Subcutaneous abdominal adipose tissue (tissue), 5 donors: ENCODE results near the gene LLPH.
A peak's percentile ranks its signal among the peaks of the same experiment; 100 is the strongest.
"Not testable (repeated sequence)": the region's sequence is repeated elsewhere in the genome, so short reads cannot be mapped to it uniquely, and the experiment has no call there.

Experiments
- H3K27ac ChIP-seq: one replicate; pipeline ENCODE4 v1.7.0; 2013; ENCODE audit warnings: low read depth, mild to moderate bottlenecking, inconsistent platforms, low read length, moderate library complexity
- H3K27me3 ChIP-seq, 5 donors: one replicate each; pipeline ENCODE4 v1.7.0; 2013; ENCODE audit warnings: low read length in 5 of 5, inconsistent platforms in 1 of 5; ENCODE audit not compliant: control insufficient read depth in 5 of 5, insufficient read depth in 4 of 5
- H3K36me3 ChIP-seq, 5 donors: one replicate each; pipeline ENCODE4 v1.7.0; 2013; ENCODE audit warnings: low read length in 5 of 5; ENCODE audit not compliant: control insufficient read depth in 5 of 5, insufficient read depth in 5 of 5
- H3K4me1 ChIP-seq, 5 donors: one replicate each; pipeline ENCODE4 v1.7.0; 2013; ENCODE audit warnings: low read length in 5 of 5, mild to moderate bottlenecking in 3 of 5, moderate library complexity in 1 of 5; ENCODE audit not compliant: control insufficient read depth in 5 of 5, insufficient read depth in 5 of 5
- H3K4me3 ChIP-seq, 5 donors: one replicate each; pipeline ENCODE4 v1.7.0; 2013; ENCODE audit warnings: low read length in 5 of 5, low read depth in 1 of 5
- H3K9ac ChIP-seq, 5 donors: one replicate each; pipeline ENCODE4 v1.7.0; 2013; ENCODE audit warnings: low read length in 5 of 5, mild to moderate bottlenecking in 4 of 5, moderate library complexity in 3 of 5
- H3K9me3 ChIP-seq, 5 donors: one replicate each; pipeline ENCODE4 v1.7.0; 2013; ENCODE audit warnings: low read length in 5 of 5; ENCODE audit not compliant: control insufficient read depth in 5 of 5
- donor health status: healthy.
- donor health status: healthy.
- donor health status: healthy.
- donor health status: healthy.
- donor health status: healthy.

LLPH gene

DNA sequence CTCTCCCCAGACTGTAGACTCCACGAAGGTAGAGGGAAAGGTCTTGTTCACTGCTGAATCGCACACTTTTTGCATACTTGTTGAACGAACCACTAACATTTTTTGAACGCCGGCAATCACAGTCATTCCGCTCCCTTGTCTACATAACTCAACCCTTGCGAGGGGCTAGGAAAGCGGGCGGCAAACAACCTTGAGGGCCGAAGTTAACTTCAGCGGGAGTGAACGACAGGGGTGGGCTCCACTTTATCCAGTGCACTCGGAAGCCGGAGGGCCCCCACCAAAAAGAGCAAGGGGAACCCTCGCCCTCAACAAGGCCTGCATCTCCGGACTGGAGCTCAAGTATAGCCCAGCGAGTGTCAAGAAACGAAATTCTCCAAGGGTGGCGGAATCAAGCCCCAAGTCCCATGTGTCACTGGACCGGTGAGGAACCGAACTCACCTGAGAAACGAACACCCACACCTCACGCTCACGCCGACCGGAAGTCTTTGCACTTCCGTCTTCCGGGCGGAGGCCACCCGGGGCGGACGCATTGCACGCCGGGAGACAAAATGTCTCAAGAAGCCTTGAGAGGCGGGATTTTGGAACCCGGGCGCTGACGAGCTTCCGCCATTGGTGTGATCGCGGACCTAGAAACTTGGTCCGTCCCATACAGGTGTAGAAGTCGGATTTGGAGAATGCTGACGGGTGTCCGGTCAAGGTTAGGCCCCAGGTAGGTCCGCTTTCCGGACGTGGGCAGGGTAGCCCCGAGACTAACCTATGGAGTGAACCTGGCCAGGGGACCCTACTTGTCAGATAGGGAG lies at the start of gene LLPH:
TSS of gene LLPH (minus strand) at position 484 of the 800 bp plus-strand sequence. CDS start 1,644 bp downstream, outside the sequence.
- no peak within 1 kb of the TSS for H3K27ac ChIP-seq
- H3K4me3 ChIP-seq: peak within 1 kb of the TSS; percentile 85 to 100 (median 99)
- peaks cover 4 to 19% (median 17%) of the 10 kb centered on the region in 5 donors for H3K4me1 ChIP-seq

DNA sequence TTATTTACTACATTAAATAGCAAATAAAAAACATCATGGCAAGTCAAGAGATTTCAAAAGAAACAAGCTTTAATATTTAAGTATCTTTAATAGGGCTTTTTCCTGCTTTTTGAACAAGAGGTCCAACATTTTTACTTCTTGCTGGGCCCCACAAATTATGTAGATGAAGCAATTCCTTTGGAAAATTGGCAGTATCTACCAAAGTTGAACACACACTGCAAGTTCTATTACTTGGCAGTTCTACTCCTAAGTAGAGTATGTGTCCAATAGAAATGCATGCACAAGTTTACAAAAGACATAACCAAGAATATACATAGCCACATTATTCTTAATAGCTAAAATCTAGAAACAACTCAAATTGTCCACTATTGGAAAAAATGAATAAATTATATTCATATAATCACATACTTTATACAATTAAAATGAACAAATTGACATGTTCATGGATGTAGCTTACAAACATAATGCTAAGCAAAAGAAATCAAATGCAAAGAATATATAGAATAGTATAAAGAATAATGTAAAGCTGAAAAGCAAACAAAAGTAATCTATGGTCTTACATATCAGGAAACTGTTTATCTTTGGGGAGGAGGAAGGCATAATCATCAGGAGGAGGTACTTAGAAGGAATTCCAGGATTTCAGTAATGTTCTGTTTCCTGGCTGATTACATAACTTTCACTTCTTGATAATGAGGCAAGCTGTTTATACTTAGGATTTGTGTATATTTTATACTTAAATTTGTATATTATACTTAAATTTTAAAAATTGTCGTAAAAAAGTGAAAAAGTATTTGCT lies 45.8 kb upstream of the LLPH start:
- Histone ChIP-seq H3K36me3 (no peaks in the 10 kb centered on the region), H3K9ac (no peak overlapping the region), H3K27me3 (no peaks in the 10 kb centered on the region), H3K9me3 (no peaks in the 10 kb centered on the region), H3K4me1 (peaks cover 0 to 8% (median 5%) of the 10 kb centered on the region in 5 donors), H3K4me3 (no peak overlapping the region), H3K27ac (no peak overlapping the region)

More for the DNA sequence above, at the start of gene LLPH:
- Histone ChIP-seq H3K36me3 (peaks cover 13 to 24% (median 19%) of the 10 kb centered on the region in 5 donors), H3K9me3 (no peaks in the 10 kb centered on the region), H3K27me3 (no peaks in the 10 kb centered on the region), H3K9ac (peak within 1 kb of the TSS; percentile 73 to 96 (median 92))

- H3K36me3 ChIP-seq, H3K27me3 ChIP-seq, H3K27ac ChIP-seq, H3K9me3 ChIP-seq, H3K9ac ChIP-seq, H3K4me3 ChIP-seq, H3K4me1 ChIP-seq: not testable (repeated sequence)
These were observed 44.1 kb upstream of the LLPH start for GRCh38 chr12:66174391-66175325.

DNA sequence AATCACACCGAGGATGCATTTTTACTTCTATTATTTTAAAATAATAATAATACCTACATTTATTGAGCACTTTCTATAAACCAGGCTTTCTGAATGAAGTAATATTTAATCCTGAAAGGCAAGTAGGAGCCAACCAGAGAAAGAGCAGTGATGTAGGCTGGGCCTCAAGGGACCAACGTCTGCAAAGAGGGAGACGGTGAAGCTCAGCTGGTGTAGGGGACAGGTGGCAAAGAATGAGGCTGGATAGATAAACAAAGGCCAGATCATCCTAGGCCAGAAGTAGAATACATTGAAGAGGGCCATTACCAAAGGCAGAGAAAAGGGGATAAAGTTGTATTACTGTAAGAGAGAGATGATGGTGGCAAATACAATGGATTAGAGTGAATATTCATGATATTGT lies 40.1 kb upstream of the LLPH start:
- Histone ChIP-seq H3K27ac (peak overlapping the region; percentile 96), H3K9ac (peak overlapping the region in 1 of 5 donors; percentile 88), H3K36me3 (peaks cover 0 to 6% (median 0%) of the 10 kb centered on the region in 5 donors), H3K4me1 (peaks cover 0 to 21% (median 17%) of the 10 kb centered on the region in 5 donors), H3K4me3 (peak overlapping the region in 3 of 5 donors; percentile 86 to 99 (median 86)), H3K9me3 (no peaks in the 10 kb centered on the region), H3K27me3 (no peaks in the 10 kb centered on the region)

- Histone ChIP-seq H3K36me3 (peaks cover 0 to 6% (median 0%) of the 10 kb centered on the region in 5 donors), H3K9me3 (no peaks in the 10 kb centered on the region), H3K27ac (peak within 1 kb of the TSS; percentile 96), H3K4me1 (peaks cover 0 to 21% (median 17%) of the 10 kb centered on the region in 5 donors), H3K4me3 (peak within 1 kb of the TSS; percentile 86 to 99 (median 95)), H3K9ac (peak within 1 kb of the TSS; percentile 63 to 99 (median 92)), H3K27me3 (no peaks in the 10 kb centered on the region)
These were observed 38.9 kb upstream of the LLPH start, which contains the start of gene TMBIM4 for GRCh38 chr12:66169221-66170170. Gene TMBIM4 (minus strand): TSS chr12:66169996. CDS start chr12:66169951, 45 bp downstream.

- Histone ChIP-seq H3K27ac (peak overlapping the region; percentile 96), H3K4me1 (peaks cover 0 to 21% (median 17%) of the 10 kb centered on the region in 5 donors), H3K9me3 (no peaks in the 10 kb centered on the region), H3K27me3 (no peaks in the 10 kb centered on the region), H3K36me3 (peaks cover 0 to 6% (median 0%) of the 10 kb centered on the region in 5 donors), H3K9ac (peak overlapping the region in 3 of 5 donors; percentile 88 to 95 (median 92)), H3K4me3 (peak overlapping the region; percentile 86 to 99 (median 95))
These were observed 37.9 kb upstream of the LLPH start for GRCh38 chr12:66168410-66168809.

GRCh38 chr12:66166561-66166960 lies 36.0 kb upstream of the LLPH start:
- Histone ChIP-seq H3K4me3 (no peak overlapping the region), H3K4me1 (peaks cover 0 to 21% (median 17%) of the 10 kb centered on the region in 5 donors), H3K36me3 (peaks cover 0 to 6% (median 0%) of the 10 kb centered on the region in 5 donors), H3K27ac (no peak overlapping the region), H3K9me3 (no peaks in the 10 kb centered on the region), H3K27me3 (no peaks in the 10 kb centered on the region), H3K9ac (no peak overlapping the region)

GRCh38 chr12:66165141-66165540 lies 34.6 kb upstream of the LLPH start:
- peaks cover 0 to 21% (median 14%) of the 10 kb centered on the region in 5 donors for H3K4me1 ChIP-seq
- H3K4me3 ChIP-seq: no peak overlapping the region
- H3K9ac ChIP-seq: no peak overlapping the region
- H3K27ac ChIP-seq: no peak overlapping the region
- H3K9me3 ChIP-seq: no peaks in the 10 kb centered on the region
- H3K27me3 ChIP-seq: no peaks in the 10 kb centered on the region
- peaks cover 0 to 6% (median 0%) of the 10 kb centered on the region in 5 donors for H3K36me3 ChIP-seq
